Measurements from ENCODE around the gene LDB2. TPM values are rescaled to one million over a fixed set of nuclear protein-coding genes. Genes with fewer than 3 reads are reported as not detected.

Gene LDB2
- total RNA-seq, 4 donors from 2014 or later = 16.2 to 31.7 (median 22.4) TPM

- Histone ChIP-seq H3K9me3 (no peaks in the 10 kb centered on the region), H3K27ac (replicated peaks in 1 of 4) (no peak overlapping the region), H3K4me1 (peaks cover 0 to 3% (median 0%) of the 10 kb centered on the region in 4 donors), H3K4me3 (no peak overlapping the region), H3K36me3 (no peaks in the 10 kb centered on the region), H3K27me3 (no peaks in the 10 kb centered on the region)
- no peak for DNase-seq (ENCODE audit: extremely low spot score)
- WGBS = 65% methylated on average over 5 of the region's 5 CpGs
- TF ChIP-seq POLR2A (IDR thresholded peaks at IDR 0.05; ENCODE audit: low read depth) = no peak
- TF ChIP-seq CTCF (IDR thresholded peaks at IDR 0.05) = no peak
- no peak for TF ChIP-seq EP300 (IDR thresholded peaks at IDR 0.05)
- intact Hi-C loops (cut with DNase I) = no loop called here
Observed at GRCh38 chr4:16759931-16760582, 138.4 kb downstream of the LDB2 start.

- intact Hi-C loops (cut with DNase I) = no loop called here
- TF ChIP-seq POLR2AphosphoS5 (IDR thresholded peaks at IDR 0.05) = no peak
- no peak for TF ChIP-seq POLR2A (IDR thresholded peaks at IDR 0.05; ENCODE audit: low read depth)
- no peak for TF ChIP-seq EP300 (IDR thresholded peaks at IDR 0.05)
- TF ChIP-seq CTCF (IDR thresholded peaks at IDR 0.05) = no peak
- Histone ChIP-seq H3K9me3 (no peaks in the 10 kb centered on the region), H3K4me1 (peaks cover 0 to 3% (median 0%) of the 10 kb centered on the region in 4 donors), H3K27ac (replicated peaks in 1 of 4) (no peak overlapping the region), H3K36me3 (no peaks in the 10 kb centered on the region), H3K27me3 (no peaks in the 10 kb centered on the region), H3K4me3 (no peak overlapping the region)
- no peak for DNase-seq (ENCODE audit: extremely low spot score)
- WGBS = 87% methylated on average over 8 of the region's 8 CpGs
Observed at GRCh38 chr4:16758816-16759215, 139.6 kb downstream of the LDB2 start.

GRCh38 chr4:16758255-16758654, 140.2 kb downstream of the LDB2 start:
- no peak for DNase-seq (ENCODE audit: extremely low spot score)
- intact Hi-C loops (cut with DNase I) = no loop called here
- no peak overlapping the region for H3K27ac ChIP-seq (replicated peaks in 1 of 4)
- TF ChIP-seq POLR2A (IDR thresholded peaks at IDR 0.05; ENCODE audit: low read depth) (no peak), CTCF (IDR thresholded peaks at IDR 0.05) (no peak), EP300 (IDR thresholded peaks at IDR 0.05) (no peak), POLR2AphosphoS5 (IDR thresholded peaks at IDR 0.05) (no peak)
- H3K27me3 ChIP-seq = no peaks in the 10 kb centered on the region
- peaks cover 0 to 3% (median 0%) of the 10 kb centered on the region in 4 donors for H3K4me1 ChIP-seq
- H3K9me3 ChIP-seq = no peaks in the 10 kb centered on the region
- no peaks in the 10 kb centered on the region for H3K36me3 ChIP-seq
- H3K4me3 ChIP-seq = no peak overlapping the region
- 83% methylated on average over 2 of the region's 2 CpGs for WGBS

GRCh38 chr4:16757080-16757521, 141.3 kb downstream of the LDB2 start:
- H3K9me3 ChIP-seq = no peaks in the 10 kb centered on the region
- intact Hi-C loops (cut with DNase I) = no loop called here
- no peak for DNase-seq (ENCODE audit: extremely low spot score)
- H3K27ac ChIP-seq (replicated peaks in 1 of 4) = no peak overlapping the region
- no peak overlapping the region for H3K4me3 ChIP-seq
- TF ChIP-seq POLR2A (IDR thresholded peaks at IDR 0.05; ENCODE audit: low read depth) (no peak), POLR2AphosphoS5 (IDR thresholded peaks at IDR 0.05) (no peak), CTCF (IDR thresholded peaks at IDR 0.05) (no peak)
- no peaks in the 10 kb centered on the region for H3K36me3 ChIP-seq
- peaks cover 0 to 3% (median 0%) of the 10 kb centered on the region in 4 donors for H3K4me1 ChIP-seq
- 77% methylated on average over 13 of the region's 14 CpGs for WGBS
- no peaks in the 10 kb centered on the region for H3K27me3 ChIP-seq

GRCh38 chr4:16754104-16754503, 144.3 kb downstream of the LDB2 start:
- no peak overlapping the region for H3K4me3 ChIP-seq
- no peaks in the 10 kb centered on the region for H3K27me3 ChIP-seq
- peaks cover 0 to 3% (median 0%) of the 10 kb centered on the region in 4 donors for H3K4me1 ChIP-seq
- no peak overlapping the region for H3K27ac ChIP-seq (replicated peaks in 1 of 4)
- intact Hi-C loops (cut with DNase I) = no loop called here
- no peaks in the 10 kb centered on the region for H3K36me3 ChIP-seq
- no peak for DNase-seq (ENCODE audit: extremely low spot score)
- 96% methylated on average over 2 of the region's 2 CpGs for WGBS
- H3K9me3 ChIP-seq = no peaks in the 10 kb centered on the region
- TF ChIP-seq POLR2AphosphoS5 (IDR thresholded peaks at IDR 0.05) = no peak
